GM18873 (cell line): ENCODE data around the gene TBC1D20.
"Not testable (repeated sequence)": the region's sequence is repeated elsewhere in the genome, so short reads cannot be mapped to it uniquely, and the experiment has no call there.

Source experiments
- ATAC-seq: cut with Tn5 transposase; IDR thresholded peaks from one replicate; pipeline ENCODE4 v1.9.1; 2021; ENCODE audit warnings: mild to moderate bottlenecking, moderate library complexity, moderate number of reproducible peaks; ENCODE audit not compliant: unreplicated experiment, low FRiP score

TBC1D20 gene, protein sequence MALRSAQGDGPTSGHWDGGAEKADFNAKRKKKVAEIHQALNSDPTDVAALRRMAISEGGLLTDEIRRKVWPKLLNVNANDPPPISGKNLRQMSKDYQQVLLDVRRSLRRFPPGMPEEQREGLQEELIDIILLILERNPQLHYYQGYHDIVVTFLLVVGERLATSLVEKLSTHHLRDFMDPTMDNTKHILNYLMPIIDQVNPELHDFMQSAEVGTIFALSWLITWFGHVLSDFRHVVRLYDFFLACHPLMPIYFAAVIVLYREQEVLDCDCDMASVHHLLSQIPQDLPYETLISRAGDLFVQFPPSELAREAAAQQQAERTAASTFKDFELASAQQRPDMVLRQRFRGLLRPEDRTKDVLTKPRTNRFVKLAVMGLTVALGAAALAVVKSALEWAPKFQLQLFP

DNA sequence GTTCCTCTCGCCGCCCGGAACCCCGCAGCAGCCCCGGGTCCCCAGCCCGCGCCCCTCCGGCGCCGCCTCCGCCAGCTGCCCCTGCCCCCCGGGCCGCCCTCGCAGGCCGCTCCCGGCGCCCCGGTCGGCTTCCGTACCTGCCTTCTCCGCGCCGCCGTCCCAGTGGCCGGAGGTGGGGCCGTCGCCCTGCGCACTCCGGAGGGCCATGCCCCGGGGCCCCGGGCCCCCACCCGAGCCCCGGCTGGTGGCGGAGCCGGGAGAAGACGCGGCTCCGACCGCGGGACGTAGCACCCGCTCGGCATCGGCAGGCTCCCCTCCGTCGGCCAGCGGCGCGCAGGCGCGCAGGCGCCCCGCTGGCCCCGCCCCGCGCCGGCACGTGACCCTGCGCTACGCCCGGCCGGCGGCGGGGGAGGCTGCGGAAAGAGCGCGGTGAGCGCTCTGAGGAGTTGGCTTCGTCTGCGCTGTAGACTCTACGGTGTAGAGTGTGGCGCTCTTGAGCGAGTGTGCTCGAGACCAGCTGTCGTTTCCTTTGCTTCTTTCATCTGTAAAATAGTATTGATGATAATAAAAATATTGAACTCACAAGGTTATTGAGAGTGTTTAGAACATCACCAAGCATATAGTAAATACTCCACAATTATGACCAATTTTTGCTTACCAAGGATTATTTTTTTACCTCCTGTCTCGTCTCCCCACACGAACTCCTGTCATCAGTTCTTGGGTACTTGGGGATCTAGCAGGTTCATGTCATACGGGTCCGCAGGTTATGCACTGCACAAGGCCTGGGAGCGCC, at the start of gene TBC1D20:
Gene TBC1D20 (minus strand): TSS at position 335 of the 793 bp plus-strand sequence. CDS start 128 bp downstream, at position 207.
- peak; percentile 83 for ATAC-seq

DNA sequence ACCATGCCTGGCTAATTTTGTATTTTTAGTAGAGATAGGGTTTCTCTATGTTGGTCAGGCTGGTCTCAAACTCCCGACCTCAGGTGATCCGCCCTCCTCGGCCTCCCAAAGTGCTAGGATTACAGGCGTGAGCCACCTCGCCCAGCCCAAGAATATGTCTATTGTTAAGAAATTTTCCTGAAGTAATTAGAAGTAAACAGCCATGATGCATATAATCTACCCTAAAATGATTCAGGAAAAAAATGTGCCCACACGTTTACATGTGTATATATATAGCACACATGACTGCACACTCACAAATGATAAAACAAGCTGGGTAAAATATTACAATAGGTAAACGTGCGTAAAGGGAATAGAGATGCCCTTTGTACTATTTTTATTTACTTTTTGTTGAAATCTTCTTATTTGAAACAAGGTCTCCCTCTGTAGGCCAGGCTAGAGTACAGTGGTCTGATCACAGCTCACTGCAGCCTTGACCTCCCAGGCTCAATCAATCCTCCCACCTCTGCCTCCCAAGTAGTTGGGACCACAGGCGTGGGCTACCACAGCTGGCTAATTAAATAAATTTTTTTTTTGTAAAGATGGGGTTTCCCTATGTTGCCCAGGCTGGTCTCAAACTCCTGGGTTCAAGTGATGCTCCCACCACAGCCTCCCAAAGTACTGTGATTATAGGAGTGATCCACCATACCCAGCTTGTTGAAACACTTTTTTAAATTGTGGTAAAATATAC, 48.2 kb upstream of the TBC1D20 start:
- not testable (repeated sequence) for ATAC-seq

DNA sequence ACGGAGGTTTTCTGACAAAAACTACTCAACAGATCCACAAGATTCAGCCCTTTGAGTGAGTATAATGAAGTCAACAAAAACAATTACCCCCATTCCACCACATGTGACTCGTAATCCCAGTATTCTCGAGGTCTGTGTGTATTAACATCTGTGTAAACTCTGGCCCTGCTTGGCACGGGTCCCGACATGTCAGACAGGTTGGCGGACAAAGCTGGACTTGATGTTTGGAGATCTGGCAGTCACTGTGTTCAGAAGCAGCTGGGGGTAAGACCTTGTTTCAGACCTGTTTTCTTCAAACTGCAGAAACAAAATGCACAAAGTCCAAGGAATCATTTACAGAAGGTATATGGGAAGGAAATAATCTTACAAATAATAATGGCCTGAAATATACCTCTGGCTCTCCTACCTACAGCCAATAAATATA, 46.0 kb upstream of the TBC1D20 start:
- not testable (repeated sequence) for ATAC-seq

DNA sequence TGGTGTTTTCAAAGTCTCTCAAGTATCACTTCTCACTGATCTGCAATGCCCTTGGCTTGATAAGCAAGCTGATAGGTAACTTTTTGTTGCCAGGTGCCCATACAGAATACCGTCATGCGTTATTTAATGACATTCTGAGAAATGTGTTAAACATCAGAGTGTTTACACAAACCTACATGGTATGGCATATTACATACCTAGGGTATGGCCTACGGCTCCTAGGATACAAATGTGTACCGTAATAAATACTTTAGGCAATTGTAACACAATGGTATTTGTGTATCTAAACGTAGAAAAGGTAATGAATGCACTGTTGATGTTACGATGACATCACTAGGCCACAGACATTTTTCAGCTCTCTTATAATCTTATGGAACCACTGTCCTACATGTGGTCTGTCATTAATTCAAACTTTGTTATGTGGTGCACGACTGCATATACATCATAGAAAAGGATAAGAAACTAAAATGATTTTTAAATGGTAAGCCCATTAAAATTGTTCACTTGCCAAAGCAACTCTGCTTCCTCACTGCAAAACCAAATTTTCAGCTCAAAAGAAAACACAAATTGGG, 45.5 kb upstream of the TBC1D20 start:
- ATAC-seq, result no peak

DNA sequence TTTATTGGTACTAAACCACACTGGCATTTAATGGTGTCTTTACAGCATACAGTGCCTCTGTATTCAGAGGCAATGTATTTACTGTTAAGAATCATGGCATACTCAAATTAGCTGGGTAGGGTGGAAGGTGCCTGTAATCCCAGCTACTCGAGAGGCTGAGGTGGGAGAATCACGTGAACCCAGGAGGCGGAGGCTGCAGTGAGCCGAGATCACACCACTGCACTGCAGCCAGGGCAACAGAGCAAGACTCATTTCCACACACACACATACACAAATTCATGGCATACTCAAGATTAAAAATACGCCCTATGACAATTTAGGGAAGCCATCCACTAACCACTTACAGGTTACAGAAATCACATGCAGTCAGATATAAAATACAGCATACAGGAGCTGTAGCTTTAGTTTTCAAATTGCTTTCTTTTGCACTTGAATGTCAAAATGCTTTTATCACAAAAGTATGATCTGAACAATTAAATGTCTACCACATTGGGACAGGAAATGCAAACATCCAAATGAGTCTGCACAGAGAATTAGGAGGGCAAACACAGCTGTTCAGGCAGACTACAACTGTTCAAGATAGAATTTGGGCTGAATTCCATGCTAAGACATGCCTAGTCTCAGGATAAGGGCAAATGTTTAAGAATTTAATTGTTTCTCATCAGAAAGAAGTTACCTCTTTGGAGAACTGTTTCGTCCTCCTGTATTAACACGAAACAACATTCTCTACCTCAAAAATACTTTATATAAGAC, 44.8 kb upstream of the TBC1D20 start:
- ATAC-seq, result no peak

DNA sequence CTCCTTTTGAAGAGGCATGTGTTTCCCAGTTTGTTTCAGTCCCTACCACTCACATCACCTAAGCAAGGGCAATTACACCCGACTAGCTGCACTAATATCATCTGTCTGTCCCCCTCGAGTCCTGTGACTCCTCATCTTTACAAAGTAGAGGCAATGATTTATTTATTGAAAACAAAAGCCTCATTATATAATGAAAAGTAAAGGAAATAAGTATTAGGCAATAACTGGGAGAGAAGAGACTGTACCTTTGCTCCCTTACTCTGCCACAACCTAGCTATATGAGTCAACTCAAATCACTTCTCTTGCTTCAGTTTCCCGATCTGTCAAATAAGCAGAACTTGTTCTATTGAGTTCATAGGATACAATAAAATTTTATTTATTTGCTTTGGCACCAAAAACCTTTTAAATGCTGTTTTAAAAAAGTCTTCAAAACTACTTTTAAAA, 42.3 kb upstream of the TBC1D20 start:
- ATAC-seq, result no peak

DNA sequence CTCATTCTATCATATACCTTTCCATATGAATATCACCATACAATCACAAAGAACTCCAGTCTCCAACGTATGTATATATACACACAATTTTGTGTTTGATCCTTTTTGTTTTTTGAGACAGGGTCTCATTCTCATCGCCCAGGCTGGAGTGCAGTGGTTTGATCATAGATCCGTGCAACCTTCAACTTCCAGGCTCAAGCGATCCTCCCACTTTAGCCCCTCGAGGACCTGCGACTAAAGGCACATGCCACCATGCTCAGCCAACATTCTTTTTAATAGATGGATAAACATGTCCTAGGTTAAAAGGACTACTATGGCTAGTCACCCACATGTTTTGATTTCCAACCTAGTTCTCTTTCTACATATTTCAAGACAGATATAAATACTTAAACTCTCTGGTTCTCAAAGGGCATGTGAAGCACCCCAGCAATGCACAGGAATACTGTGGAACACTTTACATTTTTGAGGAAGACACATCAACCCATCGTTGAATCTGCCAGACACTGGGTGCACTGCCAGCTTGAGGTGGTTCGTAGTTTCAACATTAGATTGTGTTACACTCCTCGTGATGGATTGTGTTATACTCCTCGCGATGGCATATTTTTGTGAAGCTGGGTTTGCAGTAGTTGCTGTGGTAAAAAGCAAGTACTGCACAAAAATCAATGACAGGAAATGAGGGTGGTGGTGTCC, 40.9 kb upstream of the TBC1D20 start:
- ATAC-seq, result no peak

DNA sequence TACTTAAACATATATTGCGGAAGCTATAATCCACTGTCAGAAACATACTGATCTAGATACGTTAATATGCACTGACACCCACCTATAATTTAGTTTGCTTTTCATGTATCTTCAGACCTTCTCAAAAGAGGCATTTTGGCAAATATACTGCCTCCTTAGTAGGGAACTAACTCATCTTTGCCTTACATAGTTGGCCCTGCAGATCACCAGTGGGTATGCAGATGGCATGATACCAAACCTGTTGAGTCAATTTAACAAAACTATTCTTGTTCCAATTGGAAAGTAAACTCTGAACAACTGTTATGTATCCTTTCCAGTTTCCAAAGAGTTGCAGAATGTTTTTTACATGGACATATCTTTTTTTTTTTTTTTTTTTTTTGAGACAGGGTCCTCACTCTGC, 35.6 kb upstream of the TBC1D20 start:
- ATAC-seq, result no peak

DNA sequence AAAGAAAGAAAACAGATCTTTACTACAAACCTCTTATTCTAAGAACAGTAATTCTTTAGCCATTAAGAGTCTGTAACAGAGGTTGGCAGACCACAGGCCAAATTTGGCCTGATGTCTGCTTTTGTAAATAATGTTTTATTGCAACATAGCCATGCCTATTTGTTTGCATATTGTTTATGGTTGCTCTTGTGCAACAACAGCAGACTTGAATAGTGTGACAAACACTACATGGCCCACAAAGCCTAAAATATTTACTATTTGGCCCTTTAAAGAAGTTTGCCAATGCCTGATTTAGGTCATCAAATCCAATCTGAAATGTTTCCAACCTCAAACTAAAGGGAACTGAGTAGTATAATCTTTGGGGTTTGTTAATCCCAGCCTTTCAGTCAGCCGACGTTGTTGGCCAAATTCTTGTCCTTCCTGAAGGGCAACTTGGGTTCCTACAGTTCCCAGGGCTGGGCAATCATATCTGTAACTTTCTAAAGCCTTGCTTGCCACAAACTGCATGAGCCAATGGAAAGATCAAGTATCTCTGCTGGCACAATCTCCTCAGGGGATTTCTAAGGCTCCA, 33.9 kb upstream of the TBC1D20 start:
- no peak for ATAC-seq

DNA sequence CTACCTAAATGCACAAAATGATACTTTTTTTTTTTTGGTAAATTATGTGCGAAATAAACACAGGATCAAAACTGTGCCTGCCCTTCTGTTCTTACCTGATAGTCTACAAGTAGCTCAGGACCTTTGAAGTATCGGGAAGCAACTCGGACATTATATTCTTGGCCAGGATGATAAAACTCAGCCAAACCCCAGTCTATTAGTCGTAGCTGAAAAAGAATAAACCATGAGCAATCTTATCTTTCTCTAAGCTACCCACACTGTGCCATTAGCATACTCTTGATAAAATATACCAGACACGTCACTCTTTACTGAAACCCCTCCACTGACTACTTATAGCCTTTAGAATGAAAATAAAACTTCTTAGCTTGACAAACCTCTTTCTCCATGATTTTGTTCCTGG, 29.8 kb upstream of the TBC1D20 start:
- no peak for ATAC-seq

DNA sequence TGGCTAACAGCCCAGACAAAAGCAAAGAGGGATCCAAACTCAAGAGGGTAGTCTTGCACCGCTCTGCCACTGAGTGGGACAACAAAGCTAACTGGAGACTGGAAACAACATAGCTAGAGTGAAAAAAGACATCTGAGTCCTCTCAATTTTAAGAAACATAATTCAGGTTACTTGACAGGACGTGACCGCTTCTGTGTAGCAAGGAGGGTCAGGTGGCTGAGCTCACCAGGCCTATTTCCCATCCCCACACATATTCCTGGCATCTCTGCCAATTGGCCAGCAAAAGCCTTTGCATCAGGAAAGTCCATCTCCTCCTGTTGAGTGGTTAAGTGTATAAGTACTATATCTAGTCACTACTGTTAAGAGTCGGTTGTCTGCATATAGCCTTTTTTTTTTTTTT, 25.3 kb upstream of the TBC1D20 start:
- ATAC-seq, result no peak

DNA sequence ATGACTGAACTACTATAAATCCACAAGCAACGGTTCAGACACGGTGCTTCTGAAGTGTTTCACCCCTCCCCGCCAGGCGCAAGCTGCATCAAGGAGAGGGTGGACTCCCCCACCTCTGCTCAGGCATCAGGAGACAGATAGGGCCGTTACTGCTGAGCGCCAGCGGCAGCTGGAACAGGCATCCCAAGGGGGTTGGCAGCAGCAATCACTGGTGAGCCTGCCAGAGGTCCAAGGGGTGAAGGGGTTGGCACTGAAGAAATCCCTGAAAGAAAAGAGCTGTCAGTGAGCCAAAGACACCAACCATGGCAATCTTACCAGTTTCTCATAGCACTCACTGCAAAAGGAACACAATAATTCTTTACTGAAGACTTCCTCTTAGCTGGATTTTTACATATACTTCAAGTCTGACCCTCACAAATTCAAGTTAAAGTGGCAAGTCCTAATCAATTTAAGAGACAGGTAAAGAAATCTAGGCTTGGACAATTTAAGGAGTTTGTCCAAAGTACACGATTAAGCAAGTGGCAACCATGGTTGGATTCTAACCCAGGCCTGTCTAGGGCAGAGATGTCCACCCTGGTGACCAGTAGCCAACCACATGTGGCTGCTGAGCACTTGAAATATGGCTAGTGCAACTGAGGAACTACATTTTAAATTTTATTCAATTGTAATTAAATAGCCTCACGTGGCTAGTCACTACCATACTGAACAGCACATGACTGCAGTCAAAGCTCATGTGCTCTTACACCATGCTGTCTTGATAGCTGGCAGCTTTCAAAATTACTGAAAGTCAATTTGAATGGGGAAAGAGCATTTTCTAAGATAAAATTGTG, 21.7 kb upstream of the TBC1D20 start:
- no peak for ATAC-seq

DNA sequence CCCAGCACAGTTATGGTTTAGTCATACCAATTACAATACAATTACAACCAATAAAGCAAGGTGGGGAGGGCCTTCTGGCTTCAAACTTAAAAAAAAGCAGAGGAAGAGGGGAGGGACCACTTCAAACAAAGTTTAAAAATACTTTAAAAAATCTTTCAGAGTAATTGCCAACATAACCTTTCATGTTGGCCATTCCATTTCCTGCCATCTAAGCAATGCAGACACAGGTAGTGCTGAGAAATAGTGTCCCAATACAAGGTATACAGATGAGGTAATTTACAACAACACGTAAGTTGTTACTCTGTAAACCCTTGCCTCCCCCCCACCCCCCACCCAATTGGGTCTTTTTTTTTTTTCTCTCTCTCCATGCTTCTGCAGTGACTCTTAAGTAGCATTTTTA, 18.8 kb upstream of the TBC1D20 start:
- ATAC-seq, result no peak

DNA sequence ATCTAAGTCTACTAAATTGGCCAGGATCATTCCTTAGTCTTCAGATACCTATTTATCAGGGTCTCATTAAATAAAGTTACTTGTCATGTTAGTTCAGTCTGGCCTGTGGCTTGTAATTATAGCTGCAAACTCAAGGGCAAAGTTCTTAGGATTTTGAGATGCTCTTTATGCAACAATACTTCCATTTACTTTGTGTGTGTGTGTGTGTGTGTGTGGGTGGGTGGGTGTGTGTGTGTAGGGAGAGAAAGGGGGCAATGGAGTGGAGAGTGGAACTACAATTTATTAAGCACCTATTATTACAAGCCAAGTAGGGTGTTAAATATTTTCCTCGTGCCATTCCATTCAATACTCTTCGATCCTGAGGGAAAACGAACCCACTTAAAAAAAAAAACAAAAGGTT, 17.7 kb upstream of the TBC1D20 start:
- no peak for ATAC-seq

DNA sequence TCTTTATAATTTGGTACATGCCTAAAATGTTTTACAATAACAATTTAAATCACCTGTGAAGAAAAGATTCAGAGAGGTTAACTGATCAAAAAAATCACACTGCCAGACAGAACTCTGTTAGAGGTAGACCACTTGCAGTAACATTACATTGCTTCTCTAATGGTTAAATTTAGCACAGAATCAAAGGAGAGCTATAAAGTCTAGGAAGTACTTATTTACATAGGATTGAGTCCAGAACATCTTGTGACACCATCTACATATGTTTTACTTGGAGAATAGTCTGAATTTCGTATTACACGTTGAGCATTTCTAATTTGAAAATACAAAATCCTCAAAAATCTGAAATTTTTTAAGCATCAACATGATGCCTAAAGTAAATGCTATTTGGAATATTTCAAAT, 17.2 kb upstream of the TBC1D20 start:
- ATAC-seq, result no peak

DNA sequence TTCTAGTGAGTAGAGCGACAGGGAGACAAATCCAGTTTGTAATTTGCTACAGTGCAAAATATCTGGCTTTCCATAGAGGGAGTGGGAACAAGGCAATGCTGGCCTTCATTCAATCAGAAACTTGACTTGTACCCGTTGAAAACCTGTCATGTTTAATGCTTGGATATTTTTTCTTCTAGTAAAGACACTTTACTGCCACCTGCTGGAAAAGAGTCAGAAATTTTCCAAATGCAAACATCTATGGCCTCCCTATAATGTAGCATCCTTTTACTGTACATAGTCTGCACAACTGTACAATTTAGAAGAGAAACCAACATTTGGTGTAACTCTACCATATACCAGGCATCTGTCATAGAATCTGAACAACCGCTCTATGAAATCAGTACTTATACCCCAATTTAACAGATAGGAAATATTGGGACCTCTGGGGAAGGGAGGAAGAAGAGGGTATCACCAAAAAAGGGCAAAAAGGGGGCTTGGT, 16.7 kb upstream of the TBC1D20 start:
- no peak for ATAC-seq

DNA sequence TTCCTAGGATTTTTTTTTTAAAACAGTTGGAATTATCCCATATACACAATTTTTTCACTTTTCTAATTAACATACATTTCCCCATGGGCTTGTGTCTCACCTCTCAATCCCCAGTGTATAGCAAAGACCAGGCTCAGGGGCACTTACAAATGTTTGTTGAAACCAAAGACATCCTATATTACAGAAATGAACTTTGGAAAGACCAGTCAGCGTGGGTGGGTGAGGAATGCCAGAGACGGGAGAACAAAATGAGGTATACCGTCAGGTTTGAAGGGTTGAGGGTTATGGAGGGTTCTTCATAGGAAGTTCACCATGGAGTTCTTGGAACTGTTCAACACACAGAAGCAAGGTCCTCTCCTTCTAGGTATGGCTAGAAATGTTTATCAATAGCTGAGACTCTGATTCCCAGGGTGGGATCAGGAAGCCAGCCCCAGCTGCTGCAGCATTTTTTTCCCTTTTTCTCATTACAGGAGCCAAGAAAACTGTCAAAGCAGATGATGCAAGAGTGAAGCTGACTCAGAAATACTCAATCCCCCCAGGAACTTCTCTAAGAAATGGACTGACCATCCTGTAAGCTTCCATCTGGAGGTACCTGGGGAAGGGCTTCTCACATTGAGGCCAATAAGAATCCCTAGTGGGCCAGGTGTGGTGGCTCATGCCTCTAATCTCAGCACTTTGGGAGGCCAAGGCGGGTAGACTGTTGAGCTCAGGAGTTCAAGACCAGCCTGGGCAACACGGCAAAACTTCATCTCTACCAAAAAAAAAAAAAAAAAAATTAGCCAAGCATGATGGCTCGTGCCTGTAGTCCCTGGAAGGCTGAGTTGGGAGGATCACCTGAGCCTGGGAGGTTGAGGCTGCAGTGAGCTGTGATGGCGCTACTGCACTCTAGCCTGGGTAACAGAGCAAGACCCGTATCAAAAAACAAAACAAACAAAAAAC, 15.9 kb upstream of the TBC1D20 start:
- ATAC-seq, result no peak
